GM12878 (cell line): ENCODE results near the gene PRR15L. TPM values are rescaled to one million over a fixed set of nuclear protein-coding genes. Genes with fewer than 3 reads are reported as not detected.
"Not testable (repeated sequence)": the region's sequence is repeated elsewhere in the genome, so short reads cannot be mapped to it uniquely, and the experiment has no call there.

Experiments used
- ATAC-seq: fragments of 200-7000 bp; cut with Tn5 transposase; 3 replicates; pipeline ENCODE4 v1.9.1; 2020; ENCODE audit warnings: mild to moderate bottlenecking, moderate library complexity
- BruUV-seq: library from RNA; stranded (reverse); fragments of 400-500 nt; replicated peaks from 2 replicates; lab custom pipeline; 2021; lab: Mats Ljungman, UMichigan
- CTCF ChIA-PET: fragments of 300-600 bp; sonication (Branson Sonifier 250); formaldehyde crosslinking; extraction: SDS; loops from one replicate; lab custom pipeline; 2021; ENCODE audit warnings: inconsistent platforms; lab: Yijun Ruan, JAX
- POLR2A ChIA-PET: fragments of 350-600 bp; formaldehyde crosslinking; extraction: SDS; loops from one replicate; lab custom pipeline; 2021; ENCODE audit warnings: inconsistent platforms; lab: Charles Lee
- RAD21 ChIA-PET: fragments of 300-600 bp; sonication (Branson Sonifier 250); formaldehyde crosslinking; loops from one replicate; lab custom pipeline; 2023; ENCODE audit warnings: antibody characterized with exemption; ENCODE audit not compliant: unreplicated experiment; lab: Charles Lee
- SMC1A ChIA-PET: fragments of 300-600 bp; sonication (Branson Sonifier 250); formaldehyde crosslinking; loops from one replicate; lab custom pipeline; 2023; ENCODE audit not compliant: unreplicated experiment, uncharacterized antibody; lab: Charles Lee
- DNase-seq: peaks from one replicate; pipeline ENCODE4 v3.0.0-alpha.2; 2011; ENCODE audit warnings: low read depth, low spot score
- FAIRE-seq: peaks from 3 replicates; lab custom pipeline; 2011; peaks lifted over from hg19 to GRCh38; lab: Jason Lieb, UNC
- H2AFZ ChIP-seq: 2 replicates; pipeline ENCODE4 v1.6.0; 2011; ENCODE audit warnings: low read depth, low read length, control low read depth; ENCODE audit not compliant: control insufficient read depth
- H3K27ac ChIP-seq: 2 replicates; pipeline ENCODE4 v1.5.1; 2011; ENCODE audit warnings: control low read depth; ENCODE audit not compliant: control insufficient read depth, insufficient read depth
- H3K27me3 ChIP-seq, 2 experiments: replicated peaks in 1 of 2; 2 replicates each; pipeline versions ENCODE4 v1.6.0 to v1.6.1; 2011; ENCODE audit warnings: low read length in 1 of 2; ENCODE audit not compliant: control insufficient read depth in 2 of 2, insufficient read depth in 2 of 2
- H3K36me3 ChIP-seq, 2 experiments: 2 replicates each; pipeline ENCODE4 v1.5.1; 2011; ENCODE audit warnings: low read length in 1 of 2; ENCODE audit not compliant: control insufficient read depth in 2 of 2, insufficient read depth in 2 of 2
- H3K4me1 ChIP-seq: 2 replicates; pipeline ENCODE4 v1.6.1; 2011; ENCODE audit warnings: mild to moderate bottlenecking, low read length, moderate library complexity, mixed read lengths; ENCODE audit not compliant: control insufficient read depth, insufficient read depth
- H3K4me2 ChIP-seq: 2 replicates; pipeline ENCODE4 v1.6.0; 2011; ENCODE audit warnings: control low read depth; ENCODE audit not compliant: control insufficient read depth, insufficient read depth
- H3K4me3 ChIP-seq: fragments of 200-600 bp; sonication (generic); 2 replicates; pipeline ENCODE4 v1.5.1; 2016
- H3K79me2 ChIP-seq: 2 replicates; pipeline ENCODE4 v1.6.0; 2011; ENCODE audit warnings: low read length; ENCODE audit not compliant: control insufficient read depth, insufficient read depth
- H3K9ac ChIP-seq: 2 replicates; pipeline ENCODE4 v1.8.0; 2011; ENCODE audit warnings: low read length, control low read depth, mixed read lengths; ENCODE audit not compliant: control insufficient read depth, insufficient read depth
- H3K9me3 ChIP-seq: replicated peaks from 3 replicates; pipeline ENCODE4 v1.5.1; 2011; ENCODE audit warnings: mild to moderate bottlenecking, low read length; ENCODE audit not compliant: control insufficient read depth, insufficient read depth
- H4K20me1 ChIP-seq: 2 replicates; pipeline ENCODE4 v1.6.0; 2011; ENCODE audit not compliant: control insufficient read depth, insufficient read depth
- ASH2L ChIP-seq: fragments of 300-600, 200-600 bp; sonication (generic); IDR thresholded peaks from 2 replicates; pipeline ENCODE4 v1.6.1; 2017; ENCODE audit warnings: low read depth, mild to moderate bottlenecking, borderline replicate concordance
- HDGF ChIP-seq: fragments of 450-650 bp; IDR thresholded peaks from 2 replicates; pipeline ENCODE4 v1.6.1; 2016; ENCODE audit warnings: antibody characterized with exemption
- IRF4 ChIP-seq: IDR thresholded peaks from 2 replicates; pipeline ENCODE4 v1.6.1; 2011; ENCODE audit warnings: low read depth, low read length
- NBN ChIP-seq: fragments of 450-650 bp; IDR thresholded peaks from 2 replicates; pipeline ENCODE4 v1.6.1; 2016
- NFYA ChIP-seq: IDR thresholded peaks from 2 replicates; pipeline ENCODE4 v1.6.1; 2011; ENCODE audit warnings: low read depth, mild to moderate bottlenecking, low read length, improper control_type of control experiment, borderline replicate concordance
- NR2C1 ChIP-seq: fragments of 450-650 bp; IDR thresholded peaks from 2 replicates; pipeline ENCODE4 v1.6.1; 2017; ENCODE audit warnings: antibody characterized with exemption, mild to moderate bottlenecking, moderate library complexity
- NR2C2 ChIP-seq: IDR thresholded peaks from 2 replicates; pipeline ENCODE4 v1.6.1; 2011; ENCODE audit warnings: borderline replicate concordance, low read depth; ENCODE audit not compliant: control insufficient read depth, insufficient read length
- NR2F1 ChIP-seq: fragments of 450-650 bp; conservative IDR thresholded peaks from 2 replicates; pipeline ENCODE4 v1.6.1; 2017; ENCODE audit warnings: mild to moderate bottlenecking
- PML ChIP-seq: IDR thresholded peaks from 2 replicates; pipeline ENCODE4 v1.6.1; 2012; ENCODE audit warnings: low read length, inconsistent platforms
- SMAD1 ChIP-seq: fragments of 450-650 bp; IDR thresholded peaks from 2 replicates; pipeline ENCODE4 v1.6.1; 2018; ENCODE audit warnings: mild to moderate bottlenecking, low read depth; ENCODE audit not compliant: partially characterized antibody
- SUZ12 ChIP-seq: fragments of 200-600 bp; sonication (generic); IDR thresholded peaks from one replicate; pipeline ENCODE4 v1.6.1; 2018; ENCODE audit warnings: antibody characterized with exemption, mild to moderate bottlenecking; ENCODE audit not compliant: unreplicated experiment
- TBL1XR1 ChIP-seq: IDR thresholded peaks from 2 replicates; pipeline ENCODE4 v1.6.1; 2012; ENCODE audit warnings: low read depth, low read length, improper control_type of control experiment
- TCF12 ChIP-seq: IDR thresholded peaks from 2 replicates; pipeline ENCODE4 v1.6.1; 2011; ENCODE audit warnings: low read depth, mild to moderate bottlenecking, low read length
- ZBED1 ChIP-seq: IDR thresholded peaks from 2 replicates; pipeline ENCODE4 v1.6.1; 2016; ENCODE audit warnings: borderline replicate concordance
- WGBS: methylation state at CpG from one replicate; pipeline ENCODE4 v1.1.6; 2016; ENCODE audit warnings: low lambda C conversion rate; ENCODE audit not compliant: insufficient replicate concordance, insufficient coverage; ENCODE audit errors: missing lambda C conversion rate; 5-methylcytosine and 5-hydroxymethylcytosine counted together
- in situ Hi-C: fragments of 300-500 bp; cut with MboI; formaldehyde crosslinking; loops from 9 replicates; pipeline ENCODE4 v1.14.3; 2018; ENCODE audit warnings: mixed read lengths
- intact Hi-C: fragments of 100-400 bp; cut with micrococcal nuclease; formaldehyde crosslinking; loops from one replicate; pipeline ENCODE4 v1.14.2; 2022; ENCODE audit not compliant: unreplicated experiment
- polyA plus RNA-seq, 11 experiments: library from polyadenylated mRNA; depleted of rRNA in 4 of 11; unstranded in 6 of 11; stranded (reverse) in 5 of 11; fragments of >200 nt; fragmentation: Nextera tagmentation in 4 of 11; fragmentation: Illumina TruSeq in 1 of 11; extraction: Ambion mirVana in 4 of 11; extraction: Trizol in 1 of 11; gene quantifications; 1 replicate in 1 of 11; 2 replicates in 10 of 11; pipeline versions ENCODE4 v1.2.1 to v1.2.3, GENCODE V29; 2011 to 2016; ENCODE audit warnings: inconsistent platforms in 2 of 11, missing spikeins in 2 of 11, low read depth in 1 of 11
- total RNA-seq, 4 experiments: library from RNA; depleted of rRNA in 3 of 4; stranded (reverse); fragments of >200 nt in 3 of 4; fragmentation: Illumina TruSeq in 1 of 4; extraction: Trizol in 1 of 4; gene quantifications; 2 replicates each; pipeline versions ENCODE4 v1.2.1 to v1.2.3, GENCODE V29; 2013 to 2021
- TF ChIP-seq, protein P1 (sequence below): fragments of 450-650 bp; formaldehyde crosslinking; IDR thresholded peaks from 2 replicates; pipeline ENCODE4 v1.5.0; 2022; ENCODE audit warnings: mild to moderate bottlenecking, missing genetic modification characterization
- TF ChIP-seq, protein P2 (sequence below): fragments of 450-650 bp; IDR thresholded peaks from 2 replicates; pipeline ENCODE4 v1.6.1; 2016; ENCODE audit warnings: mild to moderate bottlenecking

The PRR15L gene
- total and polyA plus RNA-seq, 10 of the 15 experiments (the other 5 are each of a cell fraction or from before 2014, with no cell fraction given), result 0.11 to 0.18 TPM; not detected in 8

DNA sequence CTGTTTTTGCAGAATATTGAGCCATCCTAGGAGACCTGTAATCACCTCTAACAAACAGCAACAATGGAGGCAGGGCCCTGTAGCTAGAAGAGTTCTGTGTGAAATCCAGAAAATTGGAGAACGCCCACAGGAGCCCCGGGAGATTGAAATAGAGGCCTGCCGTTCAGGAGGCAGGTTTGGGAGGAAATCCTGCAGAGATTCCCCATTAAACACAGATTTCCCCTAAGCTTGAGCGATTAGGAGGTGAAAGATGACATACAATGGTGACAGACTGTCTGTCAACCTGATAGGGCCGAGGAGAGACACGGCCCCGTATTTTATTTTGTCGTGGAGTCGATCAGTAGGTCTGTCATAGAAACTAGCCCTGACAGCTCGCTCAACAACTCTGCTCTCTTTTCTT is 31.5 kb upstream of the PRR15L start:
- ChIA-PET CTCF (interaction anchor here (0.8 to 3.7 kb wide), 8 partner anchors 11 to 47 kb away, joined by 3 to 24 read pairs (median 4); no protein-coding TSS in a partner anchor), POLR2A (no interaction called here), SMC1A (interaction anchor here (0.9 to 1.4 kb wide), 8 partner anchors 9 to 39 kb away, joined by 3 to 10 read pairs (median 3); no protein-coding TSS in a partner anchor), RAD21 (interaction anchor here (0.9 to 1.1 kb wide), 2 partner anchors 28 to 39 kb away, joined by 3 to 6 read pairs; no protein-coding TSS in a partner anchor)
- Histone ChIP-seq H2AFZ (no peak overlapping the region), H3K36me3 (no peaks in the 10 kb centered on the region; a peak in 1 of 4 replicates), H3K27me3 (no peaks in the 10 kb centered on the region), H3K9me3 (no peaks in the 10 kb centered on the region), H3K4me3 (no peak overlapping the region), H4K20me1 (no peaks in the 10 kb centered on the region), H3K9ac (no peak overlapping the region), H3K4me1 (peaks cover 13% of the 10 kb centered on the region), H3K79me2 (no peaks in the 10 kb centered on the region), H3K27ac (no peak overlapping the region), H3K4me2 (no peak overlapping the region)
- no TSS peak for BruUV-seq
- DNase-seq (no peak), ATAC-seq (no peak), FAIRE-seq (no peak)
- 72% methylated on average over 10 of the region's 10 CpGs for WGBS
- in situ Hi-C loops (no loop called here), intact Hi-C loops (no loop called here)
- TF ChIP-seq PML (no peak), NR2F1 (no peak), NR2C2 (no peak), IRF4 (no peak), SUZ12 (no peak), ASH2L (no peak), HDGF (no peak), NBN (no peak), SMAD1 (no peak), ZBED1 (no peak), TCF12 (no peak), NR2C1 (no peak), NFYA (no peak), TBL1XR1 (no peak)
- TF ChIP-seq, protein P1, sequence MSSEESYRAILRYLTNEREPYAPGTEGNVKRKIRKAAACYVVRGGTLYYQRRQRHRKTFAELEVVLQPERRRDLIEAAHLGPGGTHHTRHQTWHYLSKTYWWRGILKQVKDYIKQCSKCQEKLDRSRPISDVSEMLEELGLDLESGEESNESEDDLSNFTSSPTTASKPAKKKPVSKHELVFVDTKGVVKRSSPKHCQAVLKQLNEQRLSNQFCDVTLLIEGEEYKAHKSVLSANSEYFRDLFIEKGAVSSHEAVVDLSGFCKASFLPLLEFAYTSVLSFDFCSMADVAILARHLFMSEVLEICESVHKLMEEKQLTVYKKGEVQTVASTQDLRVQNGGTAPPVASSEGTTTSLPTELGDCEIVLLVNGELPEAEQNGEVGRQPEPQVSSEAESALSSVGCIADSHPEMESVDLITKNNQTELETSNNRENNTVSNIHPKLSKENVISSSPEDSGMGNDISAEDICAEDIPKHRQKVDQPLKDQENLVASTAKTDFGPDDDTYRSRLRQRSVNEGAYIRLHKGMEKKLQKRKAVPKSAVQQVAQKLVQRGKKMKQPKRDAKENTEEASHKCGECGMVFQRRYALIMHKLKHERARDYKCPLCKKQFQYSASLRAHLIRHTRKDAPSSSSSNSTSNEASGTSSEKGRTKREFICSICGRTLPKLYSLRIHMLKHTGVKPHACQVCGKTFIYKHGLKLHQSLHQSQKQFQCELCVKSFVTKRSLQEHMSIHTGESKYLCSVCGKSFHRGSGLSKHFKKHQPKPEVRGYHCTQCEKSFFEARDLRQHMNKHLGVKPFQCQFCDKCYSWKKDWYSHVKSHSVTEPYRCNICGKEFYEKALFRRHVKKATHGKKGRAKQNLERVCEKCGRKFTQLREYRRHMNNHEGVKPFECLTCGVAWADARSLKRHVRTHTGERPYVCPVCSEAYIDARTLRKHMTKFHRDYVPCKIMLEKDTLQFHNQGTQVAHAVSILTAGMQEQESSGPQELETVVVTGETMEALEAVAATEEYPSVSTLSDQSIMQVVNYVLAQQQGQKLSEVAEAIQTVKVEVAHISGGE (CRISPR knock-in tag), result no peak
- TF ChIP-seq, protein P2, sequence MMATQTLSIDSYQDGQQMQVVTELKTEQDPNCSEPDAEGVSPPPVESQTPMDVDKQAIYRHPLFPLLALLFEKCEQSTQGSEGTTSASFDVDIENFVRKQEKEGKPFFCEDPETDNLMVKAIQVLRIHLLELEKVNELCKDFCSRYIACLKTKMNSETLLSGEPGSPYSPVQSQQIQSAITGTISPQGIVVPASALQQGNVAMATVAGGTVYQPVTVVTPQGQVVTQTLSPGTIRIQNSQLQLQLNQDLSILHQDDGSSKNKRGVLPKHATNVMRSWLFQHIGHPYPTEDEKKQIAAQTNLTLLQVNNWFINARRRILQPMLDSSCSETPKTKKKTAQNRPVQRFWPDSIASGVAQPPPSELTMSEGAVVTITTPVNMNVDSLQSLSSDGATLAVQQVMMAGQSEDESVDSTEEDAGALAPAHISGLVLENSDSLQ, result no peak

DNA sequence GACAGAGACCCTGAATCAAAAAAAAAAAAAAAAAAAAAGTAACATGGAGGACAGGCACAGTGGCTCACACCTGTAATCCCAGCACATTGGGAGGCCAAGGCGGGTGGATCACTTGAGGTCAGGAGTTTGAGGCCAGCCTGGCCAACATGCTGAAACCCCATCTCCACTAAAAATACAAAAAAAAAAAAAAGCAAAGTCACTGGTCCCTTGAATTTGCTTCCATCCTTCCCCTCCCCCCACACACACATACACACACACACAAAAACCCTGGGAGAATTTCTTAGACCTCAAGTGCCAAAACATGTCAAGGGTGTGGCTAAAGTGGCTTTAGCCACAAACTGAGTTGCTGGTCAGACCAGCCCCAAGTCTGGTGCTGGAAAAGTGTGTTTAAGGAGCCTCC is 30.8 kb upstream of the PRR15L start:
- H3K27me3 ChIP-seq, H3K4me3 ChIP-seq, intact Hi-C loops, H3K4me2 ChIP-seq, H3K9ac ChIP-seq, POLR2A ChIA-PET, ATAC-seq, H3K36me3 ChIP-seq, H2AFZ ChIP-seq, H4K20me1 ChIP-seq, H3K9me3 ChIP-seq, BruUV-seq, H3K27ac ChIP-seq, in situ Hi-C loops, H3K79me2 ChIP-seq, DNase-seq, FAIRE-seq: not testable (repeated sequence)
- H3K4me1 ChIP-seq, result peaks cover 13% of the 10 kb centered on the region
- ChIA-PET RAD21 (interaction anchor here (0.7 to 1.8 kb wide), 3 partner anchors 11 to 39 kb away, joined by 3 to 5 read pairs (median 3); no protein-coding TSS in a partner anchor), SMC1A (interaction anchor here (0.9 to 1.4 kb wide), 3 partner anchors 8 to 30 kb away, joined by 3 to 10 read pairs (median 3); no protein-coding TSS in a partner anchor), CTCF (interaction anchor here (0.9 to 3.7 kb wide), 3 partner anchors 12 to 38 kb away, joined by 3 to 24 read pairs (median 18); no protein-coding TSS in a partner anchor)
- no CpG with 5 or more reads among the region's 1 CpG for WGBS
